ENCODE measurements around the gene DOP1A.

GRCh38 chr6:83202031-83202430 is 134.6 kb downstream of the DOP1A start:
- no peak for TF ChIP-seq CTCF (conservative IDR thresholded peaks at IDR 0.05)
- TF ChIP-seq ZFX (IDR thresholded peaks at IDR 0.05) = no peak
